NCI-H1694 (cell line): ENCODE measurements around the gene RNF220.

ENCODE experiments used
- DNase-seq: peaks from one replicate; lab custom pipeline; 2025; lab: John Stamatoyannopoulos, UW

Gene RNF220

DNA sequence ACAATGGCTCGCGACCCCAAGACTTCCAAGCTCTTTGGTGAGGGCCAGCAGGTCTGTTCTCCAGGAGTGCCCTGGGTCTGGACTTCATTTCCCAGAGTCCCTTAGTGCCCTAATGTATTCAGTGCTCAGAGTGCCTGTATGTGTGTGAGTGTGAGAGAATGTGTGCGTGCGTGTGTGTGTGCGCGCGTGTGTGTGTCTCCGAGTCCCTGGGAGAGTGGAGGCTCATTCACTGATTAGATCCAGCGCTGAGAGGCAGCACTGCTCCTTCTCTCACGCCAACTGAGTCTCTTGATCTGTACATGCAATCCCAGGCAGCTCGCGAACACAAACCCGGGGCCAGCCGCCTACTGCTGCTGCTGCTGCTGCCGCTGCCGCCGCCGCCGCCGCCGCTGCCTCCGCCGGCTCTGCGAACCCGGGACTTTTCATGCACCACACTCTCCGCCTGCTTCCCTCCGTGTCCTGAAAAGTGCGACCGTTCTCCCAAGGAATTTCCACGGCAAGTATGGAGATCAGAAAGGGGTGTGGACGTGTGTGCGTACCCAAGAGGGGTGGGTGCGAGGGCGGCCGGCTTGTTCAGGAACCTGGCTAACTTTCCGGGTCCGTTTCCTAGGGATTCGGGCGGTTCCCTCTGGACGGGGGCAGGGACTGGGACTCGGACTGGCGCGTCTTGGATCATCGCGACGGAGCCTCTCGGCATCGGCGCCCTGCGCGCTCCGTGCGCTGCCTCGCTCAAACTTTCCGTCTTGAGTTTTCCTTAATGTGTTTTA lies at the start of gene RNF220:
TSS of gene RNF220 (plus strand) at position 225 of the 767 bp plus-strand sequence.
- DNase-seq: peak; percentile 76

DNA sequence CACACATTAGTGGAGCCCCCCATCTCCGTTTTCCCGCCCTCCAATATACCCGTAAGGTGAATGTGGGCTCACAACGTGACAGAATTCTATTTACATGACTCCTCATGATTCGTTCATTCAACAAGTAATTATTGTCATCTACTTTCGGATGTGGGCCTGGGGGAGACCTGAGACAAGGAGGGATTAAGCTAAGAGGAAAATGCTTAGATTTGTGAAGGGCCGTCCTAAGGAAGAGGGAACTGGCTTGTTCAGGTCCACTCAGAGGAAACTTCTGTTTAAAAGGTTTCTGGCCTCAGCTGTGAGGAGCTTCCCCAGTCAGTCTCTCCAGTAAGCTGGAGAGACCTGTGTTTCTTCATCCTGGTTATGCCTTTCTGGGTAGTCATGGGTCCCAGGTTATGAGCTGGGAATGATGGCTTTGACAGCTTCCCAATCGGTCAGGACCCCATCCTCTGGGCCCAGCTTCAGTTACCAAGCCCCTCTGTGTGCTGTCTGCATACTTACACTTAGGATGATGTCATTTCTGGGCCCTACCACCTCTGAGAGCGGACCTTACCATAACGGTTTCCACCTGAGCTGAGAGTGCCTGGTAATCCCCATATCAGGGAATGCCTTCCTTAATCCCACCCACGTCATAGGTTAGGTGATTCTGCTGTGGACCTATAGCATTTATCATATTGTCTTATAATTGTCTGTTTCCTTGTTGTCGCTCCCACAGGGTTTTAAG lies 49.3 kb upstream of the RNF220 start:
- no peak for DNase-seq

DNA sequence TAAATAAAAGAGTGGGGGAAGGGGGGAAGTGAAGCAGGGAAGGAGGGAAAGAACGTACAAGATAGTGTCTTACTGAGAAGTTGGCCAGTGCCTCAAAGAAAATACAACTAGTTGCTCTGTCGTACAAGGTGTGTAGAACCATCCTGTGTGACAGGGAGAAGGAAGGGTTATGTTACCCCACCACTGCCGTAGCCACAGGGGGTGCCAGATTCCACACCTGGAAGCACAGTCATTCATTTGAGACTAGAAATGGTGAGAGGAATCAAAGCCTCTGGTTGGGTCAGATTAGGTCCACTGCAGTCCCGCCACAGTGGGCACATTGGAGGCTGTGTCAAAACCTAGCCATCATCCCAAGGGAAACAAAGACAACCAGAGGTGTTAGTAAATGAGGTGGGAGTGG lies 47.3 kb upstream of the RNF220 start:
- DNase-seq: no peak

DNA sequence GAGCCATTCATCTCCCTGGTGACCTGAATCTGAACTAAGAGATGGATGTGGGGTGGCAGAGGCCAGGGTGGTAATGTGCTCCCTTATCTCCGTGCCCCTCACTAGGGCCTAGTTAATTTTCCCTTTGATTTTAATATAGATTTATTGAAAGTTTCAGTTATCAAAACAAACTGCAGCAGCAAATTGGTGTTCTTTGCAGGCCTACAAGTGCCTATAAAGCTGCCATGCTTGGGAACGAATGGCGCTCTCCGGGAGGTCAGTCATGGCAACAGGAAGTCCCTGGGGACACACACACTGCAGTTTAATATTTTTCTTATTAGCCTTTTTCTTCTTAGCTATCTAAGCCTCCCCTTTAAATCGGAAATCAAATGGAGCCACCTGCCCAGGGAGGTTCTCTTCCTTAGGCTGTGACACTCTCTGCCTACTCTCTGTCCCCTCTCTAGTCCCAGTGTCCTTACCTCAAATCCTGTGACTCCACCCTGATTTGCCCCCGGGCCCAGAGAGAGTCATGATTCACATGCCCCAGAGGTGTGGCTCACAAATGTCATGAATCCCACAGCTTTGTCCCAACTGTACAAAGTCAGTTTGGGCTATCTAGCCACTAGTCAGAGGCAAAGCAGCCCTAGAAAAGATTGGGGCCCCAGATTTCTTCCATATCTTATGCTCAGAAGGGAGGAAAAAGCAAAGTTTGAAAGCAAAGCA lies 45.7 kb upstream of the RNF220 start:
- no peak for DNase-seq

DNA sequence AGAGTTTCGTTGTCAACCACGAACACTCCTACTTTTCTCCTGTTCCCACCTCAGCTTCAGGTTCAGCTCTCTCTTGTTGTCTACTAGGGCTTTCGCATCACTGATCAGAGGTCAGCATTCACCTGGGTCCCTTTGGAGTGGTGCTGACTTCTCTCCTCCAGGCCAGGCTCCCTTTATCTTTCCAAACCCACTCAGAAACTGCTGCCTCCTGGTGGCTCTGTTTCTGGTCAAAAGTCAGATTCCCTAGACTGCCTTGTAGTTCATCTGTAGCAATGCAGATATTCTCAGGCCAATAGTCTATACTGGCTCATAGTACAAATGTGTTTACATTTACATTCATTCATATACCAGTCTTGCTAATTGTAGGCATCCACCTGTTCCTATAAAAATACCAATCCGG lies 43.6 kb upstream of the RNF220 start:
- DNase-seq: no peak

DNA sequence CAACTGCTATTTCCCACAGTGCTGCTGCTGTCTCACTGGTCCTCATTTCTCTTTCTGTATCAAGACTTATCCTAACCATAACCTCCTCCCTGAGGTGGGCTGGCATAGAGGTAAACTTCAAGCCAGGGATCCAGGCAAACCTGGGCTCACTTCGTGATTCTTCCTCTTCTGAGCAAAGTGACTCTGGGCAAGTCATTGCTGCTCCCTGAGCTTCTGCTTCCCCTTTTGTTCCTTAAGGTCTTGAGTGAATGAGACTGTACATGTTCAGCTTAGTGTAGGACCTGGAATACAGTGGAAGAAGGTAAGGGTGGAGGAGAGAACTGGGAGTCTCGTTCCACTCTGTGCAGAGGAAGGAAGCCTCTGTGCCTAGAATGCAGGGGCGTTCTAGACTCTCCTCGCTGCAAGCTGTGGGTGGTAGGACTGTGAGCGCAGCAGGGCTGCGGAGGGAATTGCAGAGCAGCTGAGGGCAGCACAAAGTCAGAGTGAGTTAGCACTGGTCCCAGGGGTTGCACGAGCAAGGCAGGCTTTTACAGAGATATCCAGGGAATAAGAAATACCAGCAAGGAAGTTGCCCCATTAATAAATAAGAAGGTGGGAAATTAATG lies 38.6 kb upstream of the RNF220 start:
- no peak for DNase-seq

DNA sequence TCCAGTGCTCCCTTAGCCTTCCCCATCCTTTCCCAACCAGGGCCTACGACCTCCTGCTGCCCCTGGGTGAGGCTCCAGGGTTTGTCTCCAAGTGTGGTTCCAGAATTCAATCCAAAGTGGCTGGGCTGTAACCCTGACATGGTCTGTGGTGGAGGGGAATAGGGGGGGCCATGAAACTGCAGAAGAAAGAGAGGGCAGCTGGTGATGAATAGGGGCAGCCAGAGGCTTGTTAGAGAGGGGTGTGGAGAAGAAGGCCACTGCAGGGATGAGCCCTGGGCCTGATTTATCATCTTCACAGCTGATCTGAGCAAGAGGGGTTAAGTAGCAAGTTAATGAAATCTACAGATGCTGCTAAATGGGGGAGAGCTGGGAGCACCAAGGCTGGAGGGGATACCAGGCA lies 37.1 kb upstream of the RNF220 start:
- no peak for DNase-seq

DNA sequence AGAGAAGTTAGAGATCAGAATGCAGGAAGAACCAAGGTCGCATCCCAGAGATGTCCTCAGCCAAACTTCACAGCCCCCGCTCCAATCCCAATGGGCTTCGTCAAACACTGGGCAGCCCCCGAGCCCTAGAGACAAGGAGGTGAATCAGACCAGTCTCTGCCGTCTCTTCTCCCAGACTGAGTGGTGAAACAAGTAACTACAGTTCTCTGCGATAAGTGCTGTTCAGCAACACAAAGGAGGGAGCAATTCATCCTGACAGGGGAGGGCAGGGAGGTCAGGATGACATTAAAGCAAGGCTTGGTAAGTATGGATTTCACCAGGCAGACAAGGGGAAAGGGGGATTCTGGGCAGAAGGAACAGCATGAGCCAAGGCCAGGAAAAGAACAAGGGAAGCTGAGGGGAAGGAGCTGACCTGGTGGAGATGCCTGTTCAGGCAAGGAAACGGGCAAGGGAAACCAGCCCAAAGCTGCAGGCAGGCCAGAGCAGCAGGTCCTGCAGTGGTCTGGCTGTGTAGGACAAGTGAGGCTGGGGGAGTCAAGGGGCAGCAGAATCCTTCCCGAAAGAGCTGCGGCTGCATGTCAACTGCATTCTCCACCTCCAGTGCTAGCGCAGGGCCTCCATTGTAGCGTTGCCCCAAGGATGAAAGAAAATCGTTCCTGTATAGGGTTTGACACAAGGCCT lies 36.4 kb upstream of the RNF220 start:
- no peak for DNase-seq

DNA sequence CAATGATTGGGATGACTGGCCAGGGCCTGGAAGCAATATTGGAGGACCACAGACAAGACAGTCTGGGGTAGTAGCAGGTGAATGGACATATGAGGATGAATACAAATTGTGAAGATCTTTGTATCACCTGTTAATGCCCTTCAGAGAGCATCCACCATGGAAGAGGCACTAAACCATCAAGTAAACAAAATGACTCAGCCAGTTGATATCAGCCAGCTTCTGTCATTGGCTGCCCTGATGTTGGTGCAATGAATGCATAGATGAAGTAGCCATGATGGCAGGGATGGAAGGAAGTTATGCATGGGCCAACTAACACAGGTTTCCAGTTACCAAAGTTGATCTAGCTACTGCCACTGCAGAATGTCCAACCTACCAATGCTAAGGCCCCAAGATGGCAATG lies 33.8 kb upstream of the RNF220 start:
- DNase-seq: no peak

DNA sequence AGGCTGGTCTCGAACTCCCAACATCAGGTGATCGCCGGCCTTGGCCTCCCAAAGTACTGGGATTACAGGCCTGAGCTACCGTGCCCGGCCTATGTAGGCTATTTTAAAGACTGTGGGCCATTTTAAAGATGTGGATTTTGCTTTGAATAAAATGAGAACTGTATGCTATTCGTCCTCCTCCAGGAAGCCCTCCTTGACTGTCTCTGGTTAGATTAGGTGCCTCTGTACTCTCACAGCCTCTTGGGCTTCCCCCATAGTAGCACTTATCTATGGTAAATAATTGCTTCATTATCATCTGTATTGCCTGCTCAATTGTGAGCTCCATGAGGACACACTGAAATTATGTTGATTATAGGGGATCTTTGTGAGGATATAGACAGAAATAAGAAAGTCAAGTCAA lies 29.5 kb upstream of the RNF220 start:
- DNase-seq: no peak

DNA sequence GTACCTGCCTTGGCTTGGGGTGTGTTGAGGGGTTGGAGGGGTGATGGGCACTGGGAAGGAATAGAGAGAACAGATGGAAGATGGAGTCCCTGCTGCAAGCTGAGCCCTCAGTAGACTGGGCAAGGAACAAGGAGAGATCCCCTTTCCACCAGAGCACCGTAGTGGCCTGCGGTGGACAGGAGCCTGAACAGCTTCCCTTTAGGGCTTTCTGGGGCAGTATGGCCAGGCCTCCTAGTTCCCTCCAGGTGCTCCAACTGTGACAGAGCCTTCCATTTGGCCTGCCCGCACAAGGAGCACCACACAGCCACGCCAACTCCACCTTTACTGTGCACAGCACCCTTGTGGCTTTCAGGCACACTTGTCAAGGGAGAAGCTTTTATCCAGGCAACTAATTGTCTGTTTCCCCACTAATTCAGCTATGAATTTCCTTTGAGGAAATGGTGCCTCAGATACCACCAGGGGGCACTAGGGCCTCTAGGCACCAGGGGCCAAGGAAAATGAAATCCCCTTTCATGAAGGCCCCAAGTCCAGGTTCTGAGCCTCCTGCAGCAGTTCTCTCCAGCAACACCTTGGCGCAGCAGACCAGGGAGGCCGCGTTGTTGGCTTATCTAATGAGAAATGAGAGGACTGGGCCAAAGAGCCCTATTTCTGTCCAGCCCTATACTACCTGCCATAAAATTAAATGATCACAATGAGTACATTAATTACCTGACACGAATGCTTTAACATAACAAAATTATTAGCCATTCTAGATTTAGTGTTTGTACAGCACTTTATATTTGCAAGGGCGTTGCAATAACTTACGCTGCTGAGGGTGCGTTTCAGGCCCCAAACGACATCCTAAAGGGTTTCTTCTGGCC lies 26.9 kb upstream of the RNF220 start:
- peak; percentile 81 for DNase-seq

DNA sequence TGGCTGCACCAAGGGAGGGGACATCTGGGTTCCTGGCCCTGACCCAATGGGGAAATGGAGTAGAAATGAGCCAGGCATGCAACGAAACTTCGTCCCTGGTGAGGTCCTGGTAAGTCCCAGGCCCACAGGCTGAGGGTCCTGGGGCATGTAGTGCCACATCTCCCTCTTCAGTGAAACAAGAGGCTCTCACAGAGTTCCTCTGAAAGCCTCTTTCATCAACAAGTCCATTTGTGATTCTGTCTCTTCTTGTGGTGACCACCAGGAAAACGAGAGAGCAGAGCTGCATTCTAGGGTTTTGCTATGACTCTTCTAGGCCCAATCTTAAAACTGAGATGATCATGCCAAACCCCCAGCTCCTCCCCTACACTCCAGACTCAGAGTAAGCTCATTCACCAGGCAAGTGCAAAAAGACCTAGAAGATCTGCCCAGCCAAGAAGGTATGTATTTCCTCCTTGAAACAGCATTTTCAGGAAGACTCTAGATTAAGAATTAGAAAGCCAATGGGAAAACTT lies 24.3 kb upstream of the RNF220 start:
- DNase-seq: no peak

DNA sequence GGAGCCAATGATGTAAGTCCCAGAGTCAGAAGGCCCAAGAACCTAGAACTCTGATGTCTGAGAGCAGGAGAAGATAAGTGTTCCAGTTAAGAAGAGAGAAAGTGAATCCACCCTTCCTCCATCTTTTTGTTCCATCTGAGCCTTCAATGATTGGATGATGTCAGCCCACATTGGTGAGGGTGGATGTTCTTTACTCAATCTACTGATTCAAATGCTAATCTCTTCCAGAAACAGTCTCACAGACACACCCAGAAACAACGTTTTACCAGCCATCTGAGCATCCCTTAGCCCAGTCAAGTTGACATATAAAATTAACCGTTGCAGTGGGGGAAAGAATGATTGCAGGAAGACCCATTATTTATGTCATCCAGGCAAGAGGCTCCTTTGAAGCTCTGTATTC lies 16.5 kb upstream of the RNF220 start:
- no peak for DNase-seq

DNA sequence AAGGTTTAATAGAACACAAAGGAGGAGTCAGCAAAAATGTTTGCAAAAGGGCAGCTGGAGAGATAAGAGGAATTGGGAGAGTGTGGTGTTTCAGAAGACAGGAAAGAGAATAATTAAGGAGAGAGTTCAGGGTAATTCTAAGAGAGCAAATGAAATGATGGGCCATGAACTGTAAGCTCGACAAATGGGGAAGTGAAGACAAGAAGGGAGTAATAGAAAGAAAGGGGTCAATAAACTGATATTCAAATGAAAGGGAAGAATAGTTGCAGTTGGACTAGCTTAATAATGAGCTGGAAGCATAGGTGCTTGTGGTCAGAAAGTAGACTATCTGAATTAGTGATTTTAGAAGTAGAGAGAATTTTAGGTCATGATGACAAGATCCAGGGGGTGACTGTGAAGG lies 15.6 kb upstream of the RNF220 start:
- DNase-seq: no peak

DNA sequence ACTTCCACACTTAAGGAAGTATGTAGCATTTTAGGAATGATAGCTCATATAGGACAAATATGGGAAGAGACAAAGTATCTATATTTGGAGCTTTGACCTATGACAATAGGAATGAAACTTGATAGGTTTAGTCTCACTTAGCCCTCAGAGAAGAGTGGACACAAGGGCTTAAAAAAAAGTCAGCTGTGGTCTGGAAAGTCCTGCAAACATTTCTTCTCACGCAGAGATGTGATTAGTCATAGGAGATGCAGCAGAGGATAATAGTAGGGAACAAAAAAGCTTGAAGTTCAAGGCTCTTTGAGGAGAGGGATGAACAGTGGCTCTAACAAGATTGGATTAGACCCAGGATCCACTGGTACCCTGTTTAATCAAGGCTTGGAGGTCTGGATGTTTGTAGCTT lies 14.8 kb upstream of the RNF220 start:
- no peak for DNase-seq

DNA sequence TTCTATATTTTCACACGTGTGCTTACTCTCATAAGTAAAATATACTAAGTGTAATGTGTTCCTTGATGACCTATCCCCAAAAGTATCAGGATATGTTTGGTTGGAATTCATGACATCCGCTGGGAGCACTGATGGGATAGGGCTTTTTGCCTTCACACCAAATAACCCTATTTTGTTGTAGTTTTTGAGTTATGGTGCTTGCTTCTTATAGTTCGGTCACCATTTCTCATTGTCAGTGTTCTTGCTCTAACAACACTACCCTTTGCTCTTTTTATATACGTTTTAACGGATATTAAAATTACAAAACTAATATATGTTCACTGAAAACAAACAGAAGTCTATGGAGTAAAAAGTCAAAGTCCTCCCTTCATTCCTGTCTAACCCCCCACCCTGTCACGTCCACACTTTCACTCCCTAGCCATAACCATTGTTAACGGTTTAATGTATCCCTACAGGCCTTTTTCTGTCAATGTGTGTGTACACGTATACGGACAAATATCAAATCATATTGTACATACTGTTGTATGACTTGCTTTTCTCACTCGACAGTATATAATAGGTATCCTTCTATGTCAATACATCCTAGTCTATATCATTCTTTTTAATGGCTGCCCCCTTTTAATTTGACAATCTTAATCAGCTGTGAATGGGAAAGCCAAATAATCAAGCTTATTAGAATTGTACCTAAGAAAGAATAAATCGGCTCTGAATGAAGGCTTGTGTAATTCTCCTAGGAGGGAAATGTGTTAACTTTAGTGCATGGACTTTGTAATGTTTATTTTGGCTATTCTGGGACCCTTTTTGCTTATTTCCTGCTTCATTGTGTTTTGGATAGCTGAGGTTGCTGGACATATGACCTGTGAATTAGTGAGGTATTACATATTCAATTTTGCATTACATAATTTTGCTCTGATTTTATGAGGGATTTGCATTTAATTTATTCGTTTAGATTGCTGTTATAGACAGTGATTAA lies 3.5 kb upstream of the RNF220 start:
- DNase-seq: no peak

DNA sequence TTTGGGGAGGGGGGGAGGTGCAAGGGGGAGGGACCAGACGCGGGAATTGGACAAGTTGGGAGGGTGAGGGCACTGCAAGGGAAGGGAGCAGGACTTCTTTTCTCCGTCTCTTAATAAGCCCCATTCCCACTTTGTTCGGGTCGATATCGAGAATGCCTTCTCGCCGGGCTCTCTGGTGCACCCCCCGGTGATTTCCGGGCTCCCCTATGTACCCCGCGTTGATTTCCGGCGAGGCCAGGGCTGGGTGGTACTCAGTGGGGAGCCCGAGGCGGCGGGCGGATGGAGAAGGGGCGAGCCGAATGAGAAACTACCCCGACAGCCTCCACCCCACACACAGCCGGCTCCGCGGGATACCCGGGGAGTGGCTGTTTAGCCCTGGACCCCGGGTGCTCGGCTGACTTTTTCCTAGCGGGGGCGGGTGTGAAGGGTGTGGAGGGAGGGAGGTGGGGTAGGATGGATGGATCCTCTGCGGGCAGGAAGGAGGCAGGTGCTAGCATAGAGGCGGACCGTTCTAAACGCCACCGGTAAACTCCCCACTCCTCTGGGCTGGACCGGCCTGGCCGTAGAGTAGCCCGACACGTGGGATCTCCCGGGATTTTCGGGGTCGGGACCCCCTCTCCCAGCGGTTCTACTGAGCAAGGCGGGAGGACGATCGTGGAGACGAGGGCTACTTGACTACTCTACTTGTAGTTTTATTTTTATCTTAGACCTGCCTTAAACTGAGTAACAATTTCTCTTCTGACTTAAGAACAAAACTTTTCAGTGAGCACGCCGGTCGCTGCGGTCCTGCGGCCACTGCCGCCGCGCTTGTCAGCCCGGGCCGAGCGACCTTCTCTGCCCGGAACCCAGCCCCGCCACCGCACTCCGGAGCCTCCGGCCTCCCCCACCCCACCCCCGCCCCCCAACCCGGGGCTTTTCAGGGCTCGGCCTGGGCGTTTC lies 1.0 kb downstream of the RNF220 start:
- no peak for DNase-seq

DNA sequence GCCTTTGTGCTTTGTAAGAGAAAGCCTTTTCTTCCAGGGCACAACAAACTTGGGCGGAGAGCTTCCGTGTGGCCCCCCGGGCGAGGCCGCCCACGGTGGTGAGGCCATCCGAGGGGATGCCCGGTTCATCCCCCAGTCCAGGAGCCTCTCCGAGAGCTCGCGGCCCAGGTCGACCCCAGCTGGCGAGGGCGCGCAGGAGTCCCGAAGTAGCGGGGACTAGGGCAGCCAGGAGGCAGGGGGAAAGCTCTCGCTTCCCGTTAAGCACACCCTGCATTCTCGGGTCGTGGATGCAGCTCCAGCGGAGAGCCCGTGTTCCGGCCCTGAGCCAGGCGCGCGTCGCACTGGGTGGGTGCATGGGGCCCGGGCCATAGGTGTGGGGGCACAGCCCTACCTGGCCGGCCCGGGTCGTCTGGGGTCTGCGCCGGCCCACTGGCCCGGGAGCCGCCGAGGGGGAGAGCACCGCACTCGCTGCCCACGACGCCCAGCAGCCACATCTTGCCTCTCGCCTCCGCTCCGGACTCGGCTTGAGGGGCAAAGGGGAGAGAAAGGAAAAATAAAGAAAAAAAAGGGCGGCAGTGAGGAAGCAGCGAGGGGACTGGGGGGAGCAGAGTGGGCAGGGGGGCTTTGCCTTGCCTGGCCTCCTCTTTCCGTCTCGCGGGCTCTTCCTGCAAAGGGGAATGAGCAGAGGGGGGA lies 1.8 kb downstream of the RNF220 start:
- no peak for DNase-seq
